HCT116 (cell line): ENCODE data around the gene C9. TPM values are rescaled to one million over a fixed set of nuclear protein-coding genes. Genes with fewer than 3 reads are reported as not detected.

Experiments
- ATAC-seq: fragments of 200-7000 bp; cut with Tn5 transposase; 2 replicates; pipeline ENCODE4 v1.9.1; 2020; ENCODE audit warnings: mild to moderate bottlenecking, moderate library complexity
- BruUV-seq: library from RNA; stranded (reverse); fragments of 400-500 nt; replicated peaks from 2 replicates; lab custom pipeline; 2021; lab: Mats Ljungman, UMichigan
- CTCF ChIA-PET: fragments of 300-600 bp; sonication (Branson Sonifier 250); formaldehyde crosslinking; loops from one replicate; lab custom pipeline; 2021; ENCODE audit warnings: antibody characterized with exemption; lab: Charles Lee
- POLR2A ChIA-PET: fragments of 300-600, 350-600 bp; sonication (Branson Sonifier 250); formaldehyde crosslinking; loops from one replicate; lab custom pipeline; 2021; ENCODE audit warnings: antibody characterized with exemption; lab: Charles Lee
- RAD21 ChIA-PET, 2 experiments: fragments of 300-600 bp; sonication (Branson Sonifier 250); formaldehyde crosslinking; loops; one replicate each; lab custom pipeline; 2023; ENCODE audit warnings: low total read pairs in 2 of 2; ENCODE audit not compliant: uncharacterized antibody in 2 of 2, unreplicated experiment in 2 of 2, low non-redundant PET in 1 of 2; lab: Charles Lee
- DNase-seq: peaks from one replicate; pipeline ENCODE4 v3.0.0-alpha.2; 2010; ENCODE audit warnings: low read depth, low spot score
- H2AFZ ChIP-seq: fragments of 200-600 bp; shearing (Covaris generic), sonication (generic); 2 replicates; pipeline ENCODE4 v1.6.1; 2017; ENCODE audit warnings: low read depth, mixed run types, mixed read lengths, antibody characterized with exemption, low read length; ENCODE audit not compliant: poor library complexity, severe bottlenecking
- H3K27ac ChIP-seq: 2 replicates; pipeline ENCODE4 v1.5.1; 2012; ENCODE audit warnings: low read depth, low read length
- H3K27me3 ChIP-seq: fragments of 200-600 bp; sonication (generic); 2 replicates; pipeline ENCODE4 v1.6.1; 2016; ENCODE audit warnings: mixed run types, low read length, mixed read lengths; ENCODE audit not compliant: insufficient read depth
- H3K36me3 ChIP-seq, 2 experiments: fragments of 200-500 bp in 1 of 2; fragments of 200-600 bp in 1 of 2; sonication (Bioruptor generic) in 1 of 2; sonication (generic) in 1 of 2; 2 replicates each; pipeline versions ENCODE4 v1.5.1 to v1.6.1; 2014 to 2016; ENCODE audit warnings: low read length in 2 of 2, inconsistent platforms in 1 of 2, mixed read lengths in 1 of 2, mixed run types in 1 of 2; ENCODE audit not compliant: insufficient read depth in 2 of 2, control insufficient read depth in 1 of 2
- H3K4me1 ChIP-seq, 2 experiments: fragments of 200-600 bp in 1 of 2; sonication (generic) in 1 of 2; 2 replicates each; pipeline versions ENCODE4 v1.5.1 to v1.6.1; 2012 to 2017; ENCODE audit warnings: low read length in 2 of 2, inconsistent platforms in 1 of 2, mild to moderate bottlenecking in 1 of 2, mixed read lengths in 1 of 2, mixed run types in 1 of 2, moderate library complexity in 1 of 2; ENCODE audit not compliant: insufficient read depth in 2 of 2, control insufficient read depth in 1 of 2
- H3K4me2 ChIP-seq: fragments of 200-600 bp; sonication (generic); 2 replicates; pipeline ENCODE4 v1.6.1; 2017; ENCODE audit warnings: mixed run types, low read length, mixed read lengths
- H3K4me3 ChIP-seq, 2 experiments: fragments of 200-600 bp in 1 of 2; sonication (generic) in 1 of 2; replicated peaks in 1 of 2; 2 replicates each; pipeline ENCODE4 v1.5.1; 2011 to 2016; ENCODE audit warnings: low read length in 2 of 2, control low read depth in 1 of 2, low read depth in 1 of 2, mild to moderate bottlenecking in 1 of 2, mixed read lengths in 1 of 2, mixed run types in 1 of 2
- H3K79me2 ChIP-seq: fragments of 200-600 bp; sonication (generic); 2 replicates; pipeline ENCODE4 v1.6.1; 2017; ENCODE audit warnings: mild to moderate bottlenecking, mixed run types, low read length, moderate library complexity, mixed read lengths; ENCODE audit not compliant: insufficient read depth
- H3K9ac ChIP-seq: fragments of 200-600 bp; sonication (generic); 2 replicates; pipeline ENCODE4 v1.6.1; 2016; ENCODE audit warnings: low read length, mixed read lengths
- H3K9me2 ChIP-seq: fragments of 200-600 bp; sonication (generic), shearing (Covaris generic); 2 replicates; pipeline ENCODE4 v1.6.1; 2017; ENCODE audit warnings: mixed run types, mild to moderate bottlenecking, moderate library complexity; ENCODE audit not compliant: insufficient read depth
- H3K9me3 ChIP-seq, 2 experiments: fragments of 200-500 bp in 1 of 2; fragments of 200-600 bp in 1 of 2; sonication (Bioruptor generic) in 1 of 2; sonication (generic) in 1 of 2; 2 replicates each; pipeline ENCODE4 v1.6.1; 2014 to 2017; ENCODE audit warnings: low read length in 2 of 2, mixed read lengths in 2 of 2, inconsistent platforms in 1 of 2, low read depth in 1 of 2, mild to moderate bottlenecking in 1 of 2, mixed run types in 1 of 2, moderate library complexity in 1 of 2; ENCODE audit not compliant: control insufficient read depth in 1 of 2, insufficient read depth in 1 of 2
- H4K20me1 ChIP-seq: fragments of 200-600 bp; sonication (generic), shearing (Covaris generic); 2 replicates; pipeline ENCODE4 v1.6.1; 2017; ENCODE audit warnings: mixed run types, mild to moderate bottlenecking, moderate library complexity; ENCODE audit not compliant: insufficient read depth
- ATF3 ChIP-seq: IDR thresholded peaks from 2 replicates; pipeline ENCODE4 v1.6.1; 2012
- CBX3 ChIP-seq: IDR thresholded peaks from 2 replicates; pipeline ENCODE4 v1.6.1; 2012; ENCODE audit warnings: low read depth
- EGR1 ChIP-seq: IDR thresholded peaks from 2 replicates; pipeline ENCODE4 v1.6.1; 2012; ENCODE audit warnings: low read depth
- ELF1 ChIP-seq: IDR thresholded peaks from 2 replicates; pipeline ENCODE4 v1.6.1; 2012; ENCODE audit warnings: low read depth, borderline replicate concordance
- EZH2 ChIP-seq: fragments of 200-600 bp; sonication (generic); IDR thresholded peaks from 2 replicates; pipeline ENCODE4 v1.6.1; 2017; ENCODE audit warnings: antibody characterized with exemption, mixed run types
- EZH2phosphoT487 ChIP-seq: fragments of 200-600 bp; IDR thresholded peaks from 2 replicates; pipeline ENCODE4 v1.6.1; 2018; ENCODE audit warnings: antibody characterized with exemption, borderline replicate concordance
- FOSL1 ChIP-seq: IDR thresholded peaks from 2 replicates; pipeline ENCODE4 v1.6.1; 2012; ENCODE audit warnings: low read depth
- POLR2A ChIP-seq: IDR thresholded peaks from 2 replicates; pipeline ENCODE4 v1.7.0; 2011; ENCODE audit warnings: borderline replicate concordance; ENCODE audit not compliant: insufficient read depth, insufficient read length; ENCODE audit errors: extremely low read depth
- RAD21 ChIP-seq: IDR thresholded peaks from 2 replicates; pipeline ENCODE4 v1.6.1; 2012; ENCODE audit warnings: low read depth, mild to moderate bottlenecking
- REST ChIP-seq: IDR thresholded peaks from 2 replicates; pipeline ENCODE4 v1.6.1; 2012; ENCODE audit warnings: low read depth
- SP1 ChIP-seq: IDR thresholded peaks from 2 replicates; pipeline ENCODE4 v1.6.1; 2012; ENCODE audit warnings: low read depth
- SRF ChIP-seq: IDR thresholded peaks from 2 replicates; pipeline ENCODE4 v1.6.1; 2012; ENCODE audit warnings: low read depth
- TCF7L2 ChIP-seq: IDR thresholded peaks from 2 replicates; pipeline ENCODE4 v1.7.0; 2011; ENCODE audit warnings: borderline replicate concordance, inconsistent platforms; ENCODE audit not compliant: insufficient read depth, insufficient read length; ENCODE audit errors: extremely low read depth
- YY1 ChIP-seq: IDR thresholded peaks from 2 replicates; pipeline ENCODE4 v1.6.1; 2011; ENCODE audit warnings: low read length, low read depth, moderate library complexity, mild to moderate bottlenecking; ENCODE audit not compliant: insufficient replicate concordance; ENCODE audit errors: extremely low read depth
- ZBTB33 ChIP-seq: IDR thresholded peaks from 2 replicates; pipeline ENCODE4 v1.6.1; 2011; ENCODE audit warnings: mild to moderate bottlenecking, low read length, moderate library complexity; ENCODE audit not compliant: insufficient replicate concordance; ENCODE audit errors: extremely low read depth
- intact Hi-C: fragments of 100-400 bp; cut with micrococcal nuclease; formaldehyde crosslinking; loops from 2 replicates; pipeline ENCODE4 v1.10.0; 2022
- total RNA-seq: library from RNA; stranded (reverse); gene quantifications from one replicate; pipeline ENCODE4 v1.2.1, GENCODE V29; 2021; ENCODE audit not compliant: unreplicated experiment
- TF ChIP-seq, protein P1 (sequence below): IDR thresholded peaks from 2 replicates; pipeline ENCODE4 v1.6.1; 2012

C9 gene
- total RNA-seq, 1 experiment from 2014 or later = 0.34 TPM

- H4K20me1 ChIP-seq = no peaks in the 10 kb centered on the region
- no peaks in the 10 kb centered on the region for H3K4me1 ChIP-seq
- no peak overlapping the region for H2AFZ ChIP-seq
- no peak overlapping the region for H3K4me2 ChIP-seq
- no peak overlapping the region for H3K27ac ChIP-seq
- H3K9ac ChIP-seq = no peak overlapping the region
- RAD21 ChIA-PET = no interaction called here
- CTCF ChIA-PET = no interaction called here
- POLR2A ChIA-PET = no interaction called here
- no TSS peak for BruUV-seq
- intact Hi-C loops = no loop called here
- TF ChIP-seq, protein P1, sequence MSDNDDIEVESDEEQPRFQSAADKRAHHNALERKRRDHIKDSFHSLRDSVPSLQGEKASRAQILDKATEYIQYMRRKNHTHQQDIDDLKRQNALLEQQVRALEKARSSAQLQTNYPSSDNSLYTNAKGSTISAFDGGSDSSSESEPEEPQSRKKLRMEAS = no peak
- no peak for TF ChIP-seq EGR1
- H3K9me3 ChIP-seq = no peaks in the 10 kb centered on the region
- ATAC-seq (no peak), DNase-seq (no peak)
- H3K9me2 ChIP-seq = no peaks in the 10 kb centered on the region
- no peaks in the 10 kb centered on the region for H3K36me3 ChIP-seq
- H3K4me3 ChIP-seq = no peak overlapping the region
- no peaks in the 10 kb centered on the region for H3K27me3 ChIP-seq
- H3K79me2 ChIP-seq = no peaks in the 10 kb centered on the region
These were observed 97.9 kb downstream of the C9 start for GRCh38 chr5:39266442-39266841.

- no peaks in the 10 kb centered on the region for H3K9me2 ChIP-seq
- H3K79me2 ChIP-seq = no peaks in the 10 kb centered on the region
- no peak overlapping the region for H3K9ac ChIP-seq
- ATAC-seq = no peak
- BruUV-seq = no TSS peak
- DNase-seq = no peak
- no peak overlapping the region for H3K4me3 ChIP-seq
- H3K4me2 ChIP-seq = no peak overlapping the region
- no peaks in the 10 kb centered on the region for H3K36me3 ChIP-seq
- no peaks in the 10 kb centered on the region for H4K20me1 ChIP-seq
- H3K27ac ChIP-seq = no peak overlapping the region
- RAD21 ChIA-PET = no interaction called here
- no peaks in the 10 kb centered on the region for H3K9me3 ChIP-seq
- H2AFZ ChIP-seq = no peak overlapping the region
- intact Hi-C loops = no loop called here
- CTCF ChIA-PET = no interaction called here
- no peaks in the 10 kb centered on the region for H3K27me3 ChIP-seq
- POLR2A ChIA-PET = no interaction called here
- H3K4me1 ChIP-seq = no peaks in the 10 kb centered on the region
- TF ChIP-seq REST (no peak), SRF (no peak), ATF3 (no peak), SP1 (no peak), POLR2A (no peak), ELF1 (no peak), EZH2 (no peak), TCF7L2 (no peak), RAD21 (no peak), FOSL1 (no peak), YY1 (no peak), EZH2phosphoT487 (no peak), ZBTB33 (no peak), CBX3 (no peak)
- TF ChIP-seq, protein P1 = no peak
These were observed 99.8 kb downstream of the C9 start for GRCh38 chr5:39264528-39264927.
